GM21619 (cell line): ENCODE data around the gene ENOPH1.

Source experiments
- ATAC-seq: cut with Tn5 transposase; IDR thresholded peaks from one replicate; pipeline ENCODE4 v1.9.1; 2021; ENCODE audit not compliant: unreplicated experiment

The ENOPH1 gene

GRCh38 chr4:82428526-82428968 is 1.8 kb upstream of the ENOPH1 start:
- ATAC-seq, result no peak

- peak; percentile 40 for ATAC-seq
These were observed 1.2 kb upstream of the ENOPH1 start for GRCh38 chr4:82428969-82429727.

GRCh38 chr4:82429728-82430192 is 630 bp upstream of the ENOPH1 start:
- ATAC-seq, result no peak

GRCh38 chr4:82430964-82431745 is 765 bp downstream of the ENOPH1 start:
- no peak for ATAC-seq

GRCh38 chr4:82431831-82432230 is 1.4 kb downstream of the ENOPH1 start:
- ATAC-seq, result no peak

- no peak for ATAC-seq
These were observed 2.2 kb downstream of the ENOPH1 start for GRCh38 chr4:82432596-82432995.

- no peak for ATAC-seq
These were observed 3.4 kb downstream of the ENOPH1 start for GRCh38 chr4:82433791-82434190.

- no peak for ATAC-seq
These were observed 4.6 kb downstream of the ENOPH1 start for GRCh38 chr4:82434949-82435348.

GRCh38 chr4:82436130-82436529 is 5.7 kb downstream of the ENOPH1 start:
- ATAC-seq, result no peak

- ATAC-seq, result no peak
These were observed 6.4 kb downstream of the ENOPH1 start for GRCh38 chr4:82436780-82437179.

- no peak for ATAC-seq
These were observed 7.1 kb downstream of the ENOPH1 start for GRCh38 chr4:82437285-82438005.

- no peak for ATAC-seq
These were observed 8.7 kb downstream of the ENOPH1 start for GRCh38 chr4:82439088-82439487.

- no peak for ATAC-seq
These were observed 17.5 kb downstream of the ENOPH1 start for GRCh38 chr4:82447886-82448285.

- ATAC-seq, result no peak
These were observed 20.8 kb downstream of the ENOPH1 start for GRCh38 chr4:82450966-82451755.

- ATAC-seq, result no peak
These were observed 21.6 kb downstream of the ENOPH1 start for GRCh38 chr4:82452026-82452425.

- no peak for ATAC-seq
These were observed 26.9 kb downstream of the ENOPH1 start for GRCh38 chr4:82457266-82457665.

GRCh38 chr4:82458729-82459128 is 28.3 kb downstream of the ENOPH1 start:
- no peak for ATAC-seq

GRCh38 chr4:82461710-82462109 is 31.3 kb downstream of the ENOPH1 start:
- ATAC-seq, result no peak

- ATAC-seq, result peak; percentile 87
These were observed 32.0 kb downstream of the ENOPH1 start for GRCh38 chr4:82462415-82462831.

GRCh38 chr4:82463221-82463620 is 32.8 kb downstream of the ENOPH1 start:
- ATAC-seq, result no peak

GRCh38 chr4:82467471-82467870 is 37.1 kb downstream of the ENOPH1 start:
- no peak for ATAC-seq
